GM13977 (cell line): Measurements from ENCODE around the gene LRRC32.

Source experiments
- DNase-seq: peaks from one replicate; pipeline ENCODE4 v3.0.0; 2012; ENCODE audit warnings: low spot score
- in situ Hi-C: fragments of 300-500 bp; cut with MboI; formaldehyde crosslinking; loops from one replicate; pipeline ENCODE4 v1.12.0; 2022; ENCODE audit warnings: low sequenced_read_pairs, low pct_unique_long_range_greater_than_20kb, mixed read lengths, inconsistent platforms; ENCODE audit not compliant: unreplicated experiment
- TF ChIP-seq, protein P1 (sequence below): IDR thresholded peaks from 2 replicates; pipeline ENCODE4 v1.5.1; 2012; ENCODE audit warnings: mild to moderate bottlenecking, control low read depth; ENCODE audit not compliant: insufficient read depth; ENCODE audit errors: extremely low read depth, missing control alignments

LRRC32 gene

DNA sequence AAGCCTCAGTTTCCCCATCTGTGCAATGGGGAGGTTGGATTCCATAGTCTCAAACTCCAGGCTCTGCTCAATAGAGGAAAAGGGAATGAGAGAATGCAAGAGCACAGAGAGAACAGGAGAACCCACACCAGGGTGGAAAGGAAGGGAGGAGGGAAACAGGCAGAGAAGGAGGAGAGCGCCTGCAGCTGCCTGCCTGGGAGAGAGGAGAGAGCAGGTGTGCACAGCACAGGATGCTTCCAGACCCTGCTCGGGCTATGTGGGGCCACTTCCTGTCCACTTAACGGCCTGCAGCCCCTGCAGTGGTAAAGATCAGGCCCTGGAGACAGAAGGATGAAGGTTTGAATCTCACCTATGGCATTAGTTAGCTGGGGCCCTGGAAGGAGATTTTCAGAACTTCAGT is 12.3 kb downstream of the LRRC32 start:
- TF ChIP-seq, protein P1, sequence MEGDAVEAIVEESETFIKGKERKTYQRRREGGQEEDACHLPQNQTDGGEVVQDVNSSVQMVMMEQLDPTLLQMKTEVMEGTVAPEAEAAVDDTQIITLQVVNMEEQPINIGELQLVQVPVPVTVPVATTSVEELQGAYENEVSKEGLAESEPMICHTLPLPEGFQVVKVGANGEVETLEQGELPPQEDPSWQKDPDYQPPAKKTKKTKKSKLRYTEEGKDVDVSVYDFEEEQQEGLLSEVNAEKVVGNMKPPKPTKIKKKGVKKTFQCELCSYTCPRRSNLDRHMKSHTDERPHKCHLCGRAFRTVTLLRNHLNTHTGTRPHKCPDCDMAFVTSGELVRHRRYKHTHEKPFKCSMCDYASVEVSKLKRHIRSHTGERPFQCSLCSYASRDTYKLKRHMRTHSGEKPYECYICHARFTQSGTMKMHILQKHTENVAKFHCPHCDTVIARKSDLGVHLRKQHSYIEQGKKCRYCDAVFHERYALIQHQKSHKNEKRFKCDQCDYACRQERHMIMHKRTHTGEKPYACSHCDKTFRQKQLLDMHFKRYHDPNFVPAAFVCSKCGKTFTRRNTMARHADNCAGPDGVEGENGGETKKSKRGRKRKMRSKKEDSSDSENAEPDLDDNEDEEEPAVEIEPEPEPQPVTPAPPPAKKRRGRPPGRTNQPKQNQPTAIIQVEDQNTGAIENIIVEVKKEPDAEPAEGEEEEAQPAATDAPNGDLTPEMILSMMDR, result no peak
- in situ Hi-C loops, result loop anchor here (25.0 kb wide), 1 partner anchor 446 kb away; the partner anchor contains the start of gene WNT11
- DNase-seq, result no peak

DNA sequence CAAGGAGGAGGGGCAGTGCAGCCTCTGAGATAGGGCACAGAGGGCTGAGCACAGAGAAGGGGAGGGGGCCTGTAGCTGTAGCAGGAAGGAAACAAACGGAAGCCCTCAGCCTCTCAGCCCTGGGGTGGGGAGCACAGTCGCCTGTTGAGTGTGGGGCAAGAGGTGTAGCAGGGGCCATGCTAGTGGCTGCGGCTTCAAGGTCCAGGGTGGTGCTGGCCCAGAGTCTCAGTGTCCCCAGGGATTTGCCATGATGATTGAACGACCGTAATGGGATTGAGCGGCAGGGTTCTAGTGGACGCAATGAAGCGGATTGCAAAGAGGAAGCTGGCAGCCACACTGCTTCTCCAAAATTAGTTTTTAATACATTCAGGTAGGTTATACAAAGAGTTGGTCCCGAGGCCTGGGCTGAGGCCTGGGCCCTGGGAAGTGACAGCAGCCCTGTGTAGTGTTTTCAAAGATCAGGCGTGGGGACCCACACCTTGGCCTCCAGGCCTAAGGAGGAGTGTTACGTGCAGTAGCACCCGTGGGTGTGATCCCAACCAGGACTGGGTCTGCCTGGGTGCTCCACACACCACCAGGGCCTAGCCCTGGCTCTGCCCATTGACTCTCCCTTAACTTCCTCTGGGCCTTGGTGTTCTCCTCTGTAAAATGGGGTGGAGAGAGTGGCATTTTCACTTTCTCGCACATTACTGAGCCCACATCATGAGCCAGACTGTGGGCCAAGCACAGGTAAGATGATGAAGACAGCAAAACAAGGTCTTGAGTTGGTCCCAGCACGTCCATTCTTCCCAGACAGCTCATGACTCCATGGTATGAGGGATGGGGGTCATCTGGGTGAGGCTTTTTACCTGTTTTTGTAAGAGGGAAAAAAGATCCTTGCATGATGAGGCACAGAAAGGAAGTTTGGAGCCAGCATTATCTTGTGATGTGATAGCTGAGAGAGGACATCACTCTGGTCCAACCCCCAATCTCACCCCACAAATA is 13.1 kb downstream of the LRRC32 start:
- TF ChIP-seq, protein P1, result no peak
- in situ Hi-C loops, result loop anchor here (25.0 kb wide), 1 partner anchor 445 kb away; the partner anchor contains the start of gene WNT11
- DNase-seq, result peak; percentile 12

DNA sequence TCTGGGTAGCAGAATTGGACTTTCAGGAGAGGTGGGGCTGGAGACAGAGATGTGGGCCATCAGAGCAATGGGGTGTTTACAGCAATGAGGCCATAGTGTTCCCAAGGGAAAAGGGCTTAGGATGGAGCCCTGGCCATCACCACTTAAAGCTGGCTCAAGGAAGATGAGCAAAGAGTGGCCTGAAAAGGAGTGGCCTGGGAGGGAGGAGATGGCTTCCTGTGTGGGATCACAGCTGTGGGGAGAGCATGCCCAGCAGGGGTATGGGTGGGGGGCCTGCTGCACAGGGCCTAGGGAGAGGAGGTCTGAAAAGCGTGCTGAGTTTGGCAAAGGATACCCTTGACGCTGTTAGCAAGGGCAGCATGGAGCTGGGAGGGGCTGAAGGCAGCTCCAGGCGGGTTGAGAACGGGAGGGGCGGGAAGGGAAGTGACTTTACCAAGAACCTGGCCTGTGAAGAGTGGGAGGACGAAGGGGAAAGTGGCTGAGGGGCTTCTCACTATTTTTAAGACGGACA is 13.9 kb downstream of the LRRC32 start:
- in situ Hi-C loops, result loop anchor here (25.0 kb wide), 1 partner anchor 444 kb away; the partner anchor contains the start of gene WNT11
- TF ChIP-seq, protein P1, result no peak
- no peak for DNase-seq

DNA sequence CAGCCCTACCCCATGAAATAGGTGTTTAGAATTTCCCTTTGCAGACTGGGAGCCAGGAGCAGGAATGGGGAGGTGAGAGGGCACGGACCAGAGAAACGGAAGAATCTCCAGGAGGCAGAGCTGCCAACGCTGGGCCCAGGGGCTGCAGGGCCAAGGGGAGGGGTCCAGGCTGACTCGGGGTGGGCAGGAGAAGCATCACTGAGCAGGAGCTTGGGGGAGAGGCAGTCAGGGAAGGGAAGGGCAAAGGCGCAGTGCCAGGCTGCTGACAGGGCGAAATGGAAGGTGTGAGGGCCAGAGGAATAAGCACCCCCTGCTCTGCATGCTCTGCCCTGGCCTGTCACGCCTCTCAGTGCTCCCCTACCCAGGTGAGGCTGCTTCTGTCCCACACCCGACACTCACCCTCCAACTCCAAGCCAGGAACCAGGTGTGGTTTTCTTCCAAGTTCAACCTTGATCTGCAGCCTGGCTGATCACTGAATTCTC is 14.5 kb downstream of the LRRC32 start:
- TF ChIP-seq, protein P1, result no peak
- DNase-seq, result no peak
- in situ Hi-C loops, result loop anchor here (25.0 kb wide), 1 partner anchor 444 kb away; the partner anchor contains the start of gene WNT11

DNA sequence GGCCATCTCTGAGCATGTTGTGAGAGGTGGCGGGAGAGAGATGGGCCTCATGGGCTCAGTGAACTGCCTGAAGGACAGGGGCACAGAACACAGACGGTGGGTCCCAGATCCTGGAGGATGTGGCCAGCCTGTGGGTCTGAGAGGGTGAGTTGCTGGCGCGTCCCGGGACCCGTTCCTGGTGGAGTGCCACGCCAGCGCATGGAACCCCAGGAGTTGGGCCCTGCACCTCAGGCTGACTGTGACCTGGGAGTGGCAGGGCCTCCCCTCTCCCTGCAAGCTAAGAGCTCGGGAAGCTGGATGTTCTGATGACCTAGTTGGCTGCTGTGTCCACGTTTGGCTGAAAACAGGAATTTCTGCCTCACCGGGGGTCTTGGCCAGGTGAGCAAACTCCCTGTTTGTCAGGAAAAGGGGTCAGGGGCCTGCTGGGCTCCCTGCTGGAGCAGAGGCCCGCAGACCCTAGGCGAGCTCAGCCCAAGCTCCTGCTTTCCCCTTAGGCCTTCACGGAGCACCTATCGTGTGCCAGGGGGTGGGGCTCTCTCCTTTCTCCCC is 15.0 kb downstream of the LRRC32 start:
- in situ Hi-C loops, result loop anchor here (25.0 kb wide), 1 partner anchor 443 kb away; the partner anchor contains the start of gene WNT11
- no peak for DNase-seq
- TF ChIP-seq, protein P1, result no peak

- in situ Hi-C loops, result loop anchor here (25.0 kb wide), 1 partner anchor 443 kb away; the partner anchor contains the start of gene WNT11
- no peak for DNase-seq
- TF ChIP-seq, protein P1, result no peak
Observed at GRCh38 chr11:76654980-76655379, 15.6 kb downstream of the LRRC32 start.
